ENCODE results near the gene SMAP2. TPM values are rescaled to one million over a fixed set of nuclear protein-coding genes. Genes with fewer than 3 reads are reported as not detected.

SMAP2 gene
- total and polyA plus RNA-seq, 10 of the 15 experiments (the other 5 are each of a cell fraction or from before 2014, with no cell fraction given) = 33.4 to 177 (median 105) TPM

DNA sequence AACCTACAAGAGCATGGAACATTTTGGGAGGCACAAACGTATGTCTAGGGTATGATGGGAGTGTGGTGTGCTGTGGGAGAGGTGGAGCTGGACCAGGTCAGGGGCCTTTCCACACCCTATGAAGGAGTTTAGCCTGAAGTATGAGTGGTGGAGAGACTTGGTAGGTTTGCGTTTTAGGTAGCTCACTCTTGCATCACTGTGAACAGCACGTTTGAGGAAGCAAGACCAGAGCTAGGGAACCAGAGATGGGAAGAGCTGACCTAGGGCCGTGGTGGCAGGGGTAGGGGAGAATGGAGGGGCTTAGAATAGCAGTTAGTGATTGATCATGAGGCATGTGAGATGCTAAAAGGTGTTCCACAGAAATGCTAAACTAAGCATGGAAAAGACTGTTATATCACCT is 51.7 kb downstream of the SMAP2 start:
- H3K4me2 ChIP-seq (ENCODE audit: control insufficient read depth, insufficient read depth) = no peak overlapping the region
- ChIA-PET POLR2A (interaction anchor here (1.0 to 1.1 kb wide), 2 partner anchors 9 kb away, joined by 3 to 5 read pairs; no protein-coding TSS in a partner anchor), SMC1A (ENCODE audit: uncharacterized antibody, unreplicated experiment) (interaction anchor here (0.6 to 1.3 kb wide), 2 partner anchors 13 to 139 kb away, joined by 3 to 5 read pairs; no protein-coding TSS in a partner anchor), CTCF (interaction anchor here (0.6 to 5.5 kb wide), 7 partner anchors 14 to 347 kb away, joined by 3 to 31 read pairs (median 3); no protein-coding TSS in a partner anchor), RAD21 (ENCODE audit: unreplicated experiment) (interaction anchor here (0.6 kb wide), 1 partner anchor 81 kb away, joined by 3 read pairs; no protein-coding TSS in a partner anchor)
- no peak overlapping the region for H3K27ac ChIP-seq (ENCODE audit: control insufficient read depth, insufficient read depth)
- TF ChIP-seq, protein P1, sequence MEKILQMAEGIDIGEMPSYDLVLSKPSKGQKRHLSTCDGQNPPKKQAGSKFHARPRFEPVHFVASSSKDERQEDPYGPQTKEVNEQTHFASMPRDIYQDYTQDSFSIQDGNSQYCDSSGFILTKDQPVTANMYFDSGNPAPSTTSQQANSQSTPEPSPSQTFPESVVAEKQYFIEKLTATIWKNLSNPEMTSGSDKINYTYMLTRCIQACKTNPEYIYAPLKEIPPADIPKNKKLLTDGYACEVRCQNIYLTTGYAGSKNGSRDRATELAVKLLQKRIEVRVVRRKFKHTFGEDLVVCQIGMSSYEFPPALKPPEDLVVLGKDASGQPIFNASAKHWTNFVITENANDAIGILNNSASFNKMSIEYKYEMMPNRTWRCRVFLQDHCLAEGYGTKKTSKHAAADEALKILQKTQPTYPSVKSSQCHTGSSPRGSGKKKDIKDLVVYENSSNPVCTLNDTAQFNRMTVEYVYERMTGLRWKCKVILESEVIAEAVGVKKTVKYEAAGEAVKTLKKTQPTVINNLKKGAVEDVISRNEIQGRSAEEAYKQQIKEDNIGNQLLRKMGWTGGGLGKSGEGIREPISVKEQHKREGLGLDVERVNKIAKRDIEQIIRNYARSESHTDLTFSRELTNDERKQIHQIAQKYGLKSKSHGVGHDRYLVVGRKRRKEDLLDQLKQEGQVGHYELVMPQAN (conservative IDR thresholded peaks at IDR 0.05) = no peak
- TF ChIP-seq RB1 (IDR thresholded peaks at IDR 0.05; ENCODE audit: borderline replicate concordance) = no peak
- no peak for TF ChIP-seq CREM (IDR thresholded peaks at IDR 0.05; ENCODE audit: low read depth)
- TF ChIP-seq PAX8 (IDR thresholded peaks at IDR 0.05) = no peak
- TF ChIP-seq ELK1 (IDR thresholded peaks at IDR 0.05; ENCODE audit: low read depth, low read length) = no peak
- no peak for TF ChIP-seq RAD21 (IDR thresholded peaks at IDR 0.05; ENCODE audit: insufficient read depth, low read depth, low read length)
- no peak for FAIRE-seq
- H3K4me3 ChIP-seq = no peak overlapping the region
- no peak for ATAC-seq
- H3K9me3 ChIP-seq (replicated peaks; ENCODE audit: control insufficient read depth, insufficient read depth, low read length) = no peaks in the 10 kb centered on the region; the same call in 2 of the 3 replicates
- in situ Hi-C loops (cut with MboI) (no loop called here), intact Hi-C loops (cut with micrococcal nuclease; ENCODE audit: unreplicated experiment) (no loop called here)
- H3K27me3 ChIP-seq (replicated peaks in 1 of 2; ENCODE audit: control insufficient read depth in 2 of 2, insufficient read depth in 2 of 2, low read length in 1 of 2) = no peaks in the 10 kb centered on the region
- H3K36me3 ChIP-seq (ENCODE audit: control insufficient read depth in 2 of 2, insufficient read depth in 2 of 2, low read length in 1 of 2) = peaks cover 10 to 12% of the 10 kb centered on the region in 2 experiments; a peak in 3 of 4 replicates
- no TSS peak for BruUV-seq (replicated peaks)
- no peak for DNase-seq (ENCODE audit: low read depth, low spot score)
- no peak overlapping the region for H2AFZ ChIP-seq (ENCODE audit: control insufficient read depth, low read depth, low read length)
- H4K20me1 ChIP-seq (ENCODE audit: control insufficient read depth, insufficient read depth) = 0 out of 2 replicates have a peak, but pooled peaks cover 3% of the 10 kb centered on the region
- no peak overlapping the region for H3K9ac ChIP-seq (ENCODE audit: control insufficient read depth, insufficient read depth, low read length)
- 100% methylated on average over 4 of the region's 4 CpGs for WGBS (ENCODE audit: insufficient coverage, insufficient replicate concordance, low lambda C conversion rate, missing lambda C conversion rate)
- H3K4me1 ChIP-seq (ENCODE audit: control insufficient read depth, insufficient read depth, low read length) = no peaks in the 10 kb centered on the region; the same call in 1 of the 2 replicates
- H3K79me2 ChIP-seq (ENCODE audit: control insufficient read depth, insufficient read depth, low read length) = no peaks in the 10 kb centered on the region

Data from GM12878 (cell line).